ENCODE measurements around the gene ZNF83.
A peak's percentile ranks its signal among the peaks of the same experiment; 100 is the strongest.
"Not testable (repeated sequence)": the region's sequence is repeated elsewhere in the genome, so short reads cannot be mapped to it uniquely, and the experiment has no call there.

The ZNF83 gene

DNA sequence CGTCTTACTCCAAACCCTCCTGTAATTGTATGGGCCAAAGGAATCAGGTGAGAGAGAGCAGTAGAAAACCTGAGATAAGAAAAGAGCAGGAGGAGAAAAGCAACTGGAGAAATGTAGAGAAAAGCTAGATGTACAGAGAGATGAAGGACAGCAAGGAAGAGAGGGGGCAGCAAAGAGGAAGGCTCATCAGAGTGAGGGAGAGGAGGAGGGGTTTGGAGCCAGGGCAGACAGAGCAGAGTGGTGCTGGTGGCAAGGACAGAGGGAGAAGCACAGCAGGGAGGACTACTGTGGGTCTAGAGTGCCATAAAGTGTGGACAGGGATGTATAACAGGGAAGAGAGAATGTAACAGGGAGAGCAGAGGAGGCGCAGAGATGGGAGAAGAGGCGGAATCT is 36.2 kb downstream of the ZNF83 start:
- not testable (repeated sequence) for H3K27me3 ChIP-seq (ENCODE audit: control insufficient read depth in 1 of 2, insufficient read depth in 2 of 2, low read length in 2 of 2); H3K4me1 ChIP-seq (ENCODE audit: control insufficient read depth, insufficient read depth, low read length); H3K36me3 ChIP-seq (ENCODE audit: control insufficient read depth in 2 of 2, insufficient read depth in 2 of 2, low read length in 2 of 2); H3K9me3 ChIP-seq (ENCODE audit: control insufficient read depth in 2 of 2, low read length in 2 of 2)
- Histone ChIP-seq H3K27ac (ENCODE audit: low read length) (peak overlapping the region; percentile 31), H3K4me3 (ENCODE audit: low read length in 2 of 2) (peak overlapping the region; percentile 81 to 87), H3K9ac (ENCODE audit: low read length in 2 of 2) (peak overlapping the region; percentile 52 to 73)

DNA sequence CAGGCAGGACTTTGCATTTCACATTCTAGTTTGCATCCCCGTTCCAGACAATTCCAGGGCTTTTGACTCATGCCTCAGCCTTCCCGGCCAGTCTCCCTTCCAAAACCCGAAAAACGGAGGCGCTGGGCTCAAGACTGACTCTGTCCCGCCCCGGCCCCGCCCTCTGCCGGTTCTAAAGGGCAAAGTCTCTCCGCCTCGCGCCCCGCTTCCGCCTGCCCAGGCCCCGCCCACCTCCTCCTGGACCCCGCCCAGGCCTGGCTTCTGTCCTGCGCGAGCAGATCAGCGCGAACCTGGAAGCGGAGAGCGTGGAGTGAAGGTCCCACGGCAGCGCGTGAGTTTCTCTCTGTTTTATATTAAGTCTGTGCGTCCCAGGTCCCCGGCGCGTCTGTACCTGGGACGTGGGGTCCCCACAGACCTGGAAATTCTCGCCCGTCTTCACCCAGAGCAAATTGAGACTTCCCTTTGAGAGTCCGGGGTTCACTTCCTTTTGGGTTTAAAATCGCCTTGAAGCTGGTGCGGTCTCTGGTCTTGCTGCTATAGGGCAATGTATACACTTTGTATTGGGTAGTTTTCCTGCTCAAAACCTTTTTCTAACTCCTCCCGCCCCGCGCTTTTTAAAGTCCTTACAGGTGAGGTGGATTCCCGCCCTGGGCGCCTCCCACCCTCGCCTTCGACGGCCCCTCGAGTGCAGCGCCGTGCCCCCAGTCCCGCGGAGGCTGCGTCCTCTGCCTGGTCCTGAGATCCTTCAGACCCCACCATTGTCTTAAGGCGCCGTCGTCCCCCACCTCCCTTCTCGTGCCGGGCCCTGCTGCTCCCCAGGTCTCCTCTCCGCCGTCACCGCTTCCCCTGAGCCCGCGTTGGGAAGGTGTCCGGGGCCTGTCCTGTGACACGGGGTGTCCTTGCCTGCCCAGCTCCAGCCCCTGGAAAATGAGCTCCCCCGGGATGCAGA is 36.9 kb downstream of the ZNF83 start:
- no peaks in the 10 kb centered on the region for H3K9me3 ChIP-seq (ENCODE audit: control insufficient read depth in 2 of 2, low read length in 2 of 2)
- H3K4me1 ChIP-seq (ENCODE audit: control insufficient read depth, insufficient read depth, low read length) = peaks cover 8% of the 10 kb centered on the region
- no peaks in the 10 kb centered on the region for H3K27me3 ChIP-seq (ENCODE audit: control insufficient read depth in 1 of 2, insufficient read depth in 2 of 2, low read length in 2 of 2)
- H3K9ac ChIP-seq (ENCODE audit: low read length in 2 of 2) = peak overlapping the region; percentile 57 to 73
- H3K36me3 ChIP-seq (ENCODE audit: control insufficient read depth in 2 of 2, insufficient read depth in 2 of 2, low read length in 2 of 2) = peaks cover 0 to 4% of the 10 kb centered on the region in 2 donors
- no peak overlapping the region for H3K27ac ChIP-seq (ENCODE audit: low read length)
- H3K4me3 ChIP-seq (ENCODE audit: low read length in 2 of 2) = peak overlapping the region; percentile 81 to 87

DNA sequence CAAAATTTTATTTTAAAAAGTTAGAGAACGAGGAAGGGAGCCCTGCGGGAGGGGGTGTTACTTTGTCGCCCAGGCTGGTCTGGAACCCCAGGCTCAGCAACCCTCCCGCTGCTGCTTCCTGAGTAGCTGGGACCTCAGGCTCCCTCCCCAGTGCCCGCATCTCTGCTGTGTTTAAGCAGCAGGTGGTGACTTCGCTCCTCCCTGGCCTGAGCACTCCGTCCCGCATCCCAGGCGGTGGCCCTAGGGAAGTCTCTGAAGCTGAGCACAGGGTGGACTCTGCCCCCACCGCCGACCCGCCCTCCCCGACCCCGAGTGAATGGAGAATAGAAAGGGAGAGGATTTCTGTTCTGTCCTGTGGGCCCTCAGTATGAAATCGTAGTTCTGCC is 37.5 kb downstream of the ZNF83 start:
- H3K9ac ChIP-seq (ENCODE audit: low read length in 2 of 2) = peak overlapping the region; percentile 55 to 57
- H3K4me1 ChIP-seq (ENCODE audit: control insufficient read depth, insufficient read depth, low read length) = peaks cover 8% of the 10 kb centered on the region
- peaks cover 0 to 11% of the 10 kb centered on the region in 2 donors for H3K36me3 ChIP-seq (ENCODE audit: control insufficient read depth in 2 of 2, insufficient read depth in 2 of 2, low read length in 2 of 2)
- H3K4me3 ChIP-seq (ENCODE audit: low read length in 2 of 2) = peak overlapping the region; percentile 81 to 87
- no peaks in the 10 kb centered on the region for H3K9me3 ChIP-seq (ENCODE audit: control insufficient read depth in 2 of 2, low read length in 2 of 2)
- no peak overlapping the region for H3K27ac ChIP-seq (ENCODE audit: low read length)
- no peaks in the 10 kb centered on the region for H3K27me3 ChIP-seq (ENCODE audit: control insufficient read depth in 1 of 2, insufficient read depth in 2 of 2, low read length in 2 of 2)

DNA sequence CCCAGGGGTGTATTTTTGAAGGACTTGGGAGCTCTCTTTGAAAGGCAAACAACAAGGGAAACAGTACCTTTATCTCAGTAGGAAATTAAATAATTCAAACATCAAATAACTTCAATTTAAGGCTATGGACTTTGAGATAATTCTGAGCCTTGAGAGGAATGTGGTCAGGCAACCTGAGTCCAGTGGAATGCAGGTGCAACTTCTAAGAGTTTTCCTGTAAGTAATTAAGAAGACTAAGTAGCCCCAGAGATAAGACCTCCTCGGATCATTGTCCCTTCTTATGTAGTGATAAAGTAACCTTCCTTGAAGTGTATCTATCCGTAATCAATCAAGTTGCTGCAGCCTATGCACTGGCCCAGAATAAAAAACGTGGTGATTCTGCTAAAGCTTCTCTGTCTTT is 38.9 kb downstream of the ZNF83 start:
- H3K9me3 ChIP-seq (ENCODE audit: control insufficient read depth in 2 of 2, low read length in 2 of 2) = no peaks in the 10 kb centered on the region
- H3K27ac ChIP-seq (ENCODE audit: low read length) = no peak overlapping the region
- no peak overlapping the region for H3K9ac ChIP-seq (ENCODE audit: low read length in 2 of 2)
- H3K27me3 ChIP-seq (ENCODE audit: control insufficient read depth in 1 of 2, insufficient read depth in 2 of 2, low read length in 2 of 2) = no peaks in the 10 kb centered on the region
- H3K4me1 ChIP-seq (ENCODE audit: control insufficient read depth, insufficient read depth, low read length) = peaks cover 8% of the 10 kb centered on the region
- H3K36me3 ChIP-seq (ENCODE audit: control insufficient read depth in 2 of 2, insufficient read depth in 2 of 2, low read length in 2 of 2) = peaks cover 0 to 12% of the 10 kb centered on the region in 2 donors
- no peak overlapping the region for H3K4me3 ChIP-seq (ENCODE audit: low read length in 2 of 2)

DNA sequence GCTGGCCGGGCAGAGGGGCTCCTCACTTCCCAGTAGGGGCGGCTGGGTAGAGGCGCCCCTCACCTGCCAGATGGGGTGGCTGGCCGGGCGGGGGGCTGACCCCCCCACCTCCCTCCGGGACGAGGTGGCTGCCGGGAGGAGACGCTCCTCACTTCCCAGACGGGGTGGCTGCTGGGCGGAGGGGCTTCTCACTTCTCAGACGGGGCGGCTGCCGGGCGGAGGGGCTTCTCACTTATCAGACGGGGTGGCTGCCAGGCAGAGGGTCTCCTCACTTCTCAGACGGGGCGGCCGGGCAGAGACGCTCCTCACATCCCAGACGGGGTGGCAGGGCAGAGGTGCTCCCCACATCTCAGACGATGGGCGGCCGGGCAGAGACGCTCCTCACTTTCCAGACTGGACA is 44.7 kb downstream of the ZNF83 start:
- not testable (repeated sequence) for H3K4me1 ChIP-seq (ENCODE audit: control insufficient read depth, insufficient read depth, low read length); H3K4me3 ChIP-seq (ENCODE audit: low read length in 2 of 2); H3K27me3 ChIP-seq (ENCODE audit: control insufficient read depth in 1 of 2, insufficient read depth in 2 of 2, low read length in 2 of 2); H3K27ac ChIP-seq (ENCODE audit: low read length); H3K9me3 ChIP-seq (ENCODE audit: control insufficient read depth in 2 of 2, low read length in 2 of 2); H3K9ac ChIP-seq (ENCODE audit: low read length in 2 of 2)
- peaks cover 5 to 12% of the 10 kb centered on the region in 2 donors for H3K36me3 ChIP-seq (ENCODE audit: control insufficient read depth in 2 of 2, insufficient read depth in 2 of 2, low read length in 2 of 2)

DNA sequence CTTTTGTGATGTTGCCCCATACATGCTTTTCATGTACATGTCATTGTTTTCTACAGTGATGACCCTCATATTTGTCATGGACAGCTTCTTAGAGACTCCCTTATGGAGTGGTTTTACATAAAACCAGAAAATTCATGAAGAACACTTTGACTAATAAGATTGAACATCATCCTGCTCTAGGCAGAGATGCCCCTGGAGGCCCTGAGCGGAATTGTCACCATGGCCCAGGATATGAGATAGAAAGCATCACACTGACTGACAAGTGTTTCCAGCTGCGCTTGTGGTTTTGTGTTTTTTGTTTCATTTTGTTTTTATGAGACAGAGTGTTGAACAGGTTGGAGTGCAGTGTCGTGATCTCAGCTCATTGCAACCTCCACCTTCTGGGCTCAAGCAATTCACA is 45.9 kb downstream of the ZNF83 start:
- H3K36me3 ChIP-seq (ENCODE audit: control insufficient read depth in 2 of 2, insufficient read depth in 2 of 2, low read length in 2 of 2) = peaks cover 6 to 12% of the 10 kb centered on the region in 2 donors
- no peak overlapping the region for H3K4me3 ChIP-seq (ENCODE audit: low read length in 2 of 2)
- H3K9ac ChIP-seq (ENCODE audit: low read length in 2 of 2) = no peak overlapping the region
- H3K27me3 ChIP-seq (ENCODE audit: control insufficient read depth in 1 of 2, insufficient read depth in 2 of 2, low read length in 2 of 2) = no peaks in the 10 kb centered on the region
- H3K4me1 ChIP-seq (ENCODE audit: control insufficient read depth, insufficient read depth, low read length) = no peaks in the 10 kb centered on the region
- H3K27ac ChIP-seq (ENCODE audit: low read length) = no peak overlapping the region
- H3K9me3 ChIP-seq (ENCODE audit: control insufficient read depth in 2 of 2, low read length in 2 of 2) = no peaks in the 10 kb centered on the region

DNA sequence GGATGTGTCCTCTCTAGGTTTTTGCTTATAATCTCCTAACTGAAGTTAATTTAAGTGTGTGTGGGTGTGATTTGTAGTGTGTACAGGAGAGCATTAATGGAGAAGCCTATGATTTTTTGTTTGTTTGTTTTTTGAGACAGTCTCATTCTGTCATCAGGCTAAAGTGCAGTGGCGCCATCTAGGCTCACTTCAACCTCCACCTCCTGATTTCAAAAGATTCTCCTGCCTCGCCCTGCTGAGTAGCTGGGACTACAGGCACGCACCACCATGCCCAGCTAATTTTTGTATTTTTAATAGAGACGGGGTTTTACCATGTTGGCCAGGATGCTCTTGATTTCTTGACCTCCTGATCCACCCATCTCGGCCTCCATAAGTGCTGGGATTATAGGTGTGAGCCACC is 47.4 kb downstream of the ZNF83 start:
- H3K27me3 ChIP-seq (ENCODE audit: control insufficient read depth in 1 of 2, insufficient read depth in 2 of 2, low read length in 2 of 2) = no peaks in the 10 kb centered on the region
- no peaks in the 10 kb centered on the region for H3K9me3 ChIP-seq (ENCODE audit: control insufficient read depth in 2 of 2, low read length in 2 of 2)
- H3K27ac ChIP-seq (ENCODE audit: low read length) = no peak overlapping the region
- H3K4me3 ChIP-seq (ENCODE audit: low read length in 2 of 2) = no peak overlapping the region
- no peak overlapping the region for H3K9ac ChIP-seq (ENCODE audit: low read length in 2 of 2)
- H3K36me3 ChIP-seq (ENCODE audit: control insufficient read depth in 2 of 2, insufficient read depth in 2 of 2, low read length in 2 of 2) = peaks cover 2 to 6% of the 10 kb centered on the region in 2 donors
- no peaks in the 10 kb centered on the region for H3K4me1 ChIP-seq (ENCODE audit: control insufficient read depth, insufficient read depth, low read length)

DNA sequence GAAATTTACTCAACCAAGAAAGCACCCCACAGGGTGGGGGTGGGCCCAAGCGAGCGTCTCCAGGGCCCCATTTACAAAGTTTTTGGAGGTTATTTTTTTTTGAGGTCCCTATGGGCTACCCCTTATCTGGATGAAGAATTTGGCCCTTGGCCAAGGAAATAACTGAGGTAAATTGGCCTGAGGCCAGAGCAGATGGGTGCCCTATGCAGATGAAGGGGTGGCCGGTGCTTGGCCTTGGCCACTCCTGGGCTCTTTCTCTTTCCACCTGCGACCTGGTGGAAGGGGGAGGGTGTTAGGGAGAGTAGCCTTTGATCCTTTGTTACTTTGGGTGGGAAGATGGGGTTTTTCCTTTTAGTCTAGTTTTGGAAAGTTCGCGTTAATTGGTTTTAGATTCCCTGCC is 52.6 kb downstream of the ZNF83 start:
- Histone ChIP-seq H3K27ac (ENCODE audit: low read length) (no peak overlapping the region), H3K9me3 (ENCODE audit: control insufficient read depth in 2 of 2, low read length in 2 of 2) (no peaks in the 10 kb centered on the region), H3K27me3 (ENCODE audit: control insufficient read depth in 1 of 2, insufficient read depth in 2 of 2, low read length in 2 of 2) (no peaks in the 10 kb centered on the region), H3K4me3 (ENCODE audit: low read length in 2 of 2) (no peak overlapping the region), H3K4me1 (ENCODE audit: control insufficient read depth, insufficient read depth, low read length) (no peaks in the 10 kb centered on the region), H3K9ac (ENCODE audit: low read length in 2 of 2) (no peak overlapping the region), H3K36me3 (ENCODE audit: control insufficient read depth in 2 of 2, insufficient read depth in 2 of 2, low read length in 2 of 2) (peaks cover 21 to 26% of the 10 kb centered on the region in 2 donors)

DNA sequence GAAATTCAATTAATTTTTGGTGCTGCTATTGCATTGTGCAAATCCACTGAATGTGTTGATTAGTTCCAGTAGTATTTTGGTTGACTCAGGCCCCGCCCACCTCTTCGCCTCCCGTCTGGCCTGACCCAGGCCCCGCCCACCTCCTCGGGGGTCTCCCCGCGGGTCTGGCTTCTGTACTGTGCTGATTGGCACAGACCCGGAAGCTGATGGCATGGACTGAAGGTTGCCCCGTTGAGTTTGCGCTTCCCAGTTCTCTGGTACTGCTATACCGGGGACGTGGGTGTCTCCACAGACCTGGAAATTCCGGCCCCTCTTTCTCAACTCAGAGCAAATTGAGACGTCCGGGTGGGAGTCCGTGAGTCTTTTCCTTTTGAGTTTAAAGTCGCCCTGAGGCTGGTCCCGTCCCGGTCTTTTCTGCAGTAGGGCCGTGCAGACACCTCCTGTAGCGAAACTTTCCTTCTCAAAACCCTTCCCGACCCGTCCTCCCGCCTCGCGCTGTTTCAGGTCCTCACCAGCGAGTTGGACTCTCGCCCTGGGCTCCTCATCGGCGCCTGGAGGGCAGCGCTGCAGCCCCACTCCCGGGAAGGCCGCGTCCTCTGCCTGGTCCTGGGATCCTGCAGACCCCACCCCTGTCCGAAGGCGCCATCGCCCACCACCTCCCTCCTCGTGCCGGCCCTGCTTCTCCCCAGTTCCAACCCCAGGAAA is 53.3 kb downstream of the ZNF83 start:
- Histone ChIP-seq H3K4me3 (ENCODE audit: low read length in 2 of 2) (peak overlapping the region; percentile 55 to 64), H3K9me3 (ENCODE audit: control insufficient read depth in 2 of 2, low read length in 2 of 2) (no peaks in the 10 kb centered on the region), H3K9ac (ENCODE audit: low read length in 2 of 2) (peak overlapping the region in 1 of 2 donors; percentile 9), H3K27ac (ENCODE audit: low read length) (no peak overlapping the region), H3K27me3 (ENCODE audit: control insufficient read depth in 1 of 2, insufficient read depth in 2 of 2, low read length in 2 of 2) (no peaks in the 10 kb centered on the region), H3K36me3 (ENCODE audit: control insufficient read depth in 2 of 2, insufficient read depth in 2 of 2, low read length in 2 of 2) (peaks cover 21 to 29% of the 10 kb centered on the region in 2 donors), H3K4me1 (ENCODE audit: control insufficient read depth, insufficient read depth, low read length) (no peaks in the 10 kb centered on the region)

DNA sequence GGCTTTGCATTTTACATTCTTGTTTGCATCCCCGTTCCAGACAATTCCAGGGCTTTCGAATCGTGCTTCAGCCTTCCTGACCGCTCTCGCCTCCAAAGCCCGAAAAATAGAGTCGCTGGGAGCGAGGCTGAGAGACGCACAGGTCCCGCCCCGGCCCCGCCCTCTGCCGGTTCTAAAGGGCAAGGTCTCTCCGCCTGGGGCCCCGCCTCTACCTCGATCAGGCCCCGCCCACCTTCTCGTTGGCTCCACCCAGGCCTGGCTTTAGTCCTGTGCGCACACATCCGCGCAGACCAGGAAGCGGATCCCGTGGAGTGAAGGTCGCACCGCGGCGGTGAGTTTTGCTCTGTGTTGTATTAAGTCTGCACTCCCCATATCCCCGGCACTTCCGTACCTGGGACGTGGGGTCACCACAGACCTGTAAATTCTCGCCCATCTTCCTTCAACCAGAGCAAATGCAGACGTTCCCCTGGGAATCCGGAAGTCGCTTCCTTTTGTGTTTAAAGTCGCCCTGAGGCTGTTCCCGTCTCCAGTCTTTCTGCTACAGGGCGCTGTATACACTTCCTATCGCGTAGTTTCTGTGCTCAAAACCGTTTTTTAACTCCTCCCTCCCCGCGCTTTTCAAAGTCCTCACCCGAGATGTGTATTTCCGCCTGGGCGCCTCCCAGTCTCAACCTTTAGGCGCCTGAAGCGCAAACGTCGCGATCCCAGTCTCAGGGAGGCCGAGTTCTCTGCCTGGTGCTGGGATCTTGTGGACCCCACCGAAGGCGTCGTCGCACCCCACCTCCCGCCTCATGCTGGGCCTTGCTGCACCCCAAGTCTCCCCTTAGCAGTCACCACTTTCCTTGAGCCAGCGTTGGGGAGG is 67.9 kb downstream of the ZNF83 start, which contains the start of gene ZNF701:
Gene ZNF701, plus strand, starts transcription at position 288 of the 862 bp plus-strand sequence. CDS start 3,861 bp downstream, outside the sequence.
- Histone ChIP-seq H3K27ac (ENCODE audit: low read length) (peak within 1 kb of the TSS; percentile 71), H3K4me3 (ENCODE audit: low read length in 2 of 2) (peak within 1 kb of the TSS; percentile 92 to 99), H3K9me3 (ENCODE audit: control insufficient read depth in 2 of 2, low read length in 2 of 2) (no peaks in the 10 kb centered on the region), H3K9ac (ENCODE audit: low read length in 2 of 2) (peak within 1 kb of the TSS; percentile 87 to 90), H3K36me3 (ENCODE audit: control insufficient read depth in 2 of 2, insufficient read depth in 2 of 2, low read length in 2 of 2) (peaks cover 7% of the 10 kb centered on the region in 2 donors), H3K4me1 (ENCODE audit: control insufficient read depth, insufficient read depth, low read length) (peaks cover 7% of the 10 kb centered on the region), H3K27me3 (ENCODE audit: control insufficient read depth in 1 of 2, insufficient read depth in 2 of 2, low read length in 2 of 2) (no peaks in the 10 kb centered on the region)

Measured in stomach smooth muscle (tissue), 2 donors.